Measurements from ENCODE around the gene SENP8.

DNA sequence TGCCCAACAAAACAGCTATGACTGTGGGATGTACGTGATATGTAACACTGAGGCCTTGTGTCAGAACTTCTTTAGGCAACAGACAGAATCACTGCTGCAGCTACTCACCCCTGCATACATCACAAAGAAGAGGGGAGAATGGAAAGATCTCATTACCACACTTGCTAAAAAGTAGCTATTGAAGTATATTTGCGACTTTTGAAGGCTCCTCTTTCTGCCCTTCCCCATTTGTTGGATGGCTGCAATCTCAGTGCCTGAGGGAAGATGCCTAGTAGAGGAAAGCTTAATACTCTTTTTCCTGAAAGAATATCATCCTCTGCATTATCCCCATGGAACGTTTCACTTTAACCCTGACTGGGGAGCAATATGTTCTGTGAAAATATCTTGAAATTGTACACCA lies 21.9 kb downstream of the SENP8 start:
- TF ChIP-seq, protein P1, sequence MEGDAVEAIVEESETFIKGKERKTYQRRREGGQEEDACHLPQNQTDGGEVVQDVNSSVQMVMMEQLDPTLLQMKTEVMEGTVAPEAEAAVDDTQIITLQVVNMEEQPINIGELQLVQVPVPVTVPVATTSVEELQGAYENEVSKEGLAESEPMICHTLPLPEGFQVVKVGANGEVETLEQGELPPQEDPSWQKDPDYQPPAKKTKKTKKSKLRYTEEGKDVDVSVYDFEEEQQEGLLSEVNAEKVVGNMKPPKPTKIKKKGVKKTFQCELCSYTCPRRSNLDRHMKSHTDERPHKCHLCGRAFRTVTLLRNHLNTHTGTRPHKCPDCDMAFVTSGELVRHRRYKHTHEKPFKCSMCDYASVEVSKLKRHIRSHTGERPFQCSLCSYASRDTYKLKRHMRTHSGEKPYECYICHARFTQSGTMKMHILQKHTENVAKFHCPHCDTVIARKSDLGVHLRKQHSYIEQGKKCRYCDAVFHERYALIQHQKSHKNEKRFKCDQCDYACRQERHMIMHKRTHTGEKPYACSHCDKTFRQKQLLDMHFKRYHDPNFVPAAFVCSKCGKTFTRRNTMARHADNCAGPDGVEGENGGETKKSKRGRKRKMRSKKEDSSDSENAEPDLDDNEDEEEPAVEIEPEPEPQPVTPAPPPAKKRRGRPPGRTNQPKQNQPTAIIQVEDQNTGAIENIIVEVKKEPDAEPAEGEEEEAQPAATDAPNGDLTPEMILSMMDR (conservative IDR thresholded peaks at IDR 0.05; ENCODE audit: low read depth, low read length) = no peak
- no peak for TF ChIP-seq EZH2 (IDR thresholded peaks at IDR 0.05; ENCODE audit: borderline replicate concordance, low read depth, low read length, poor library complexity, severe bottlenecking)

Measured in A673 (cell line).